ENCODE data around the gene SKA3. TPM values are rescaled to one million over a fixed set of nuclear protein-coding genes. Genes with fewer than 3 reads are reported as not detected.

The SKA3 gene
- polyA plus RNA-seq, 1 experiment = 7.3 TPM

DNA sequence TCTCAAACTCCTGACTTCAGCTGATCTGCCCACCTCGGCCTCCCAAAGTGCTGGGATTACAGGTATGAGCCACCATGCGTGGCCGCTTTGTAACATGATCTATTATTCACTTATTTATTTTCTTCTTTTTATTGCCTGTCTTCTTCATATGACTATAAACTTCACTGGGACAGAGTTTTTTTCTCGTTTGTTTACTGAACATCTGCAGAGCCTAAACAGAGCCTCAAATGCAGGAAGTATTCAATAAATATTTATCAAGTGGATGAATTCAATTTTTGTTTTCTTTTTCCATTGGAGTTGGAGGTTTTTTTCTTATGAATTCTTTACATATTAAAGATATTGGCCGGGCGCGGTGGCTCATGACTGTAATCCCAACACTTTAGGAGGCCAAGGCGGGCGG is 54.7 kb downstream of the SKA3 start:
- CTCF ChIA-PET = no interaction called here
- POLR2A ChIA-PET = no interaction called here
- no peak for DNase-seq (ENCODE audit: low read depth, low spot score)
- Histone ChIP-seq H3K27ac (ENCODE audit: low read depth, low read length) (no peak overlapping the region), H3K9me3 (ENCODE audit: control insufficient read depth, insufficient read depth, low read length) (no peaks in the 10 kb centered on the region), H3K4me3 (ENCODE audit: low read depth, low read length) (no peak overlapping the region), H3K27me3 (ENCODE audit: control insufficient read depth, insufficient read depth, low read length) (peaks cover 2% of the 10 kb centered on the region)
- TF ChIP-seq, protein P1, sequence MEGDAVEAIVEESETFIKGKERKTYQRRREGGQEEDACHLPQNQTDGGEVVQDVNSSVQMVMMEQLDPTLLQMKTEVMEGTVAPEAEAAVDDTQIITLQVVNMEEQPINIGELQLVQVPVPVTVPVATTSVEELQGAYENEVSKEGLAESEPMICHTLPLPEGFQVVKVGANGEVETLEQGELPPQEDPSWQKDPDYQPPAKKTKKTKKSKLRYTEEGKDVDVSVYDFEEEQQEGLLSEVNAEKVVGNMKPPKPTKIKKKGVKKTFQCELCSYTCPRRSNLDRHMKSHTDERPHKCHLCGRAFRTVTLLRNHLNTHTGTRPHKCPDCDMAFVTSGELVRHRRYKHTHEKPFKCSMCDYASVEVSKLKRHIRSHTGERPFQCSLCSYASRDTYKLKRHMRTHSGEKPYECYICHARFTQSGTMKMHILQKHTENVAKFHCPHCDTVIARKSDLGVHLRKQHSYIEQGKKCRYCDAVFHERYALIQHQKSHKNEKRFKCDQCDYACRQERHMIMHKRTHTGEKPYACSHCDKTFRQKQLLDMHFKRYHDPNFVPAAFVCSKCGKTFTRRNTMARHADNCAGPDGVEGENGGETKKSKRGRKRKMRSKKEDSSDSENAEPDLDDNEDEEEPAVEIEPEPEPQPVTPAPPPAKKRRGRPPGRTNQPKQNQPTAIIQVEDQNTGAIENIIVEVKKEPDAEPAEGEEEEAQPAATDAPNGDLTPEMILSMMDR (IDR thresholded peaks at IDR 0.05; ENCODE audit: low read depth, low read length) = no peak

DNA sequence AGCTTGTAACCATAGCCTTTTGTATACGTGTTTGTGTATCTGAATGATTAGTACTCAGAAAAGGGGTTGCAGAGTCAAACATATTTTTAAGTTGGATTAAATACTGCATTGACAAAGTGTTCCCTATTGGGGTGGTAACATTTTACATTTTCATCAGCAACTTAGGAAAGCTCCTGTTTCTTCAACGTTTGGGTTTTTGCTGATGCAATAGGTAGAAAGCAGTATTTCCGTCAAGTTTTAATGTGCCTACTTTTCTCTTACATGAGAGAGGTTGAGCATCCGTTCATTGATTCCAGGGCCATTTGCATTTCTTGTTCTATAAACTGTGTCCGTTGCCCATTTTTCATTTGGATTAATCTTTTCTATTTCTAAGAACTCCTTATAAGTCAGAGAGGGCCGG is 56.2 kb downstream of the SKA3 start:
- CTCF ChIA-PET = interaction anchor here (1.5 kb wide), 1 partner anchor 357 kb away, joined by 4 read pairs; no protein-coding TSS in a partner anchor
- Histone ChIP-seq H3K4me3 (ENCODE audit: low read depth, low read length) (no peak overlapping the region), H3K27me3 (ENCODE audit: control insufficient read depth, insufficient read depth, low read length) (peaks cover 2% of the 10 kb centered on the region), H3K9me3 (ENCODE audit: control insufficient read depth, insufficient read depth, low read length) (no peaks in the 10 kb centered on the region), H3K27ac (ENCODE audit: low read depth, low read length) (no peak overlapping the region)
- POLR2A ChIA-PET = no interaction called here
- no peak for DNase-seq (ENCODE audit: low read depth, low spot score)
- TF ChIP-seq, protein P1 (IDR thresholded peaks at IDR 0.05; ENCODE audit: low read depth, low read length) = no peak

DNA sequence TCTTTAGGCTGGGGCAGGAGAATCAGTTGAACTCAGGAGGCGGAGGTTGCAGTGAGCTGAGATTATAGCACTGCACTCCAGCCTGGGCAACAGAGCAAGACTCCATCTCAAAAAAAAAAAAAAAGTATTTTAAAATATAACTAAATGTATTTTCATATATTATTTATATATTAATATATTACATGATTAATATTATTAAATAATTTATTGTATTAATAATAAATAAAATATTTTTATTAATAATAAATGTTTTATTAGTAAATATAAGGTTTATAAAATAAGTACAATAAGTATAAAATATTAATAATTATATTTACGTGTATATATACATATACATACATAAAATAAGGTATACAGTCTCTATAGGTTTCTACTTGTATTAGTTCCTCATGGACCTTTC is 56.8 kb downstream of the SKA3 start:
- Histone ChIP-seq H3K9me3 (ENCODE audit: control insufficient read depth, insufficient read depth, low read length) (no peaks in the 10 kb centered on the region), H3K27me3 (ENCODE audit: control insufficient read depth, insufficient read depth, low read length) (peaks cover 2% of the 10 kb centered on the region), H3K27ac (ENCODE audit: low read depth, low read length) (no peak overlapping the region), H3K4me3 (ENCODE audit: low read depth, low read length) (no peak overlapping the region)
- ChIA-PET POLR2A (no interaction called here), CTCF (interaction anchor here (1.5 kb wide), 1 partner anchor 358 kb away, joined by 4 read pairs; no protein-coding TSS in a partner anchor)
- no peak for DNase-seq (ENCODE audit: low read depth, low spot score)
- TF ChIP-seq, protein P1 (IDR thresholded peaks at IDR 0.05; ENCODE audit: low read depth, low read length) = no peak

DNA sequence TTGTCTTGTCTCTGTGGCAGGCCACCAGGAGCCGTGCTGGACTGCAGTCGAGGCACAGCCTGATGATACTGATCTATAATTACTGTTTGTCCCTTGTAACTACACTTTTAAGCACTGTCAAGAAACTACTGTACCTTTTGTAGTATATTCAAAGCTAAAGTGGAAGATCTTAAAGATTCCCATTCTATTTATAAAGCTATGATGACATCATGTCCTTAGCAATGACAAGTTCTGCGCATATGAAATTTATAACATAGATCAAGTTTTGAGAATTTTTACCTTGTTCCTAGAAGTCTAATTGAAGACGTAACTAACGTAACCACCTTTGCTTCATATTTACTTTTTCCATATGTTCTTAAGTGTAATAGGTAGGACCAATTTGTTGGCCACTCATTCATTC is 58.2 kb downstream of the SKA3 start:
- H3K27ac ChIP-seq (ENCODE audit: low read depth, low read length) = no peak overlapping the region
- peaks cover 2% of the 10 kb centered on the region for H3K27me3 ChIP-seq (ENCODE audit: control insufficient read depth, insufficient read depth, low read length)
- no peaks in the 10 kb centered on the region for H3K9me3 ChIP-seq (ENCODE audit: control insufficient read depth, insufficient read depth, low read length)
- ChIA-PET POLR2A (no interaction called here), CTCF (no interaction called here)
- DNase-seq (ENCODE audit: low read depth, low spot score) = no peak
- no peak overlapping the region for H3K4me3 ChIP-seq (ENCODE audit: low read depth, low read length)
- TF ChIP-seq, protein P1 (IDR thresholded peaks at IDR 0.05; ENCODE audit: low read depth, low read length) = no peak

DNA sequence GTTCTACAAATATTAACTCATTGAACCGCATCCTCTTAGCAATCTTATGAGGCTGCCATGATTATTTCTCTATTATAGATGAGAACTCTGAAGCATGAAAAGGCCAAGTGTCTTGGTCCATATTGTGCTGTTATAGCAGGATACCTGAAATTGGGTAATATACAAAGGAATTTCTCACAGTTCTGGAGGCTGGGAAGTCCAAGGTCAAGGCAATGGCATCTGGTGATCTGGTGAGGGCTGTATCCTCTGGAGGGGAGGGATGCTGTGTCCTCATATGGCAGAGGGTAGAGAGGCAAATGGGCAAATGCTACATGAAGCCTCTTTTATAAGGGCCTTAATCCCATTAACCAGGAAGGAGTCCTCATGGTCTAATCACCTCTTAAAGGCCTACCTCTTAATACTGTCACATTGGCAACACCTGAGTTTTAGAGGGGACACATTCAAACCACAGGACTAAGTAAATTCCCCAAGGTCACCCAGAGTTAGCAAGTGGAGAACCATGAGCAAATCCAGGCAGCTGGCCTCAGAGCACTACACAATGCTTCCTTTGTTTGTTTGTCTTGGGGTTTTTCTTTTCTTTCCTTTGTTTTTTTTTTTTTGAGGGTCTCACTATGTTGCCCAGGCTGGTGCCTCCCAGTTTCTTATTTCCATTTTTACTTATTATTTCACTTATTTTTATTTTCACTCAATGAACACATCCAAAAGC is 59.1 kb downstream of the SKA3 start:
- no peak overlapping the region for H3K4me3 ChIP-seq (ENCODE audit: low read depth, low read length)
- CTCF ChIA-PET = interaction anchor here (0.6 kb wide), 1 partner anchor 363 kb away, joined by 3 read pairs; no protein-coding TSS in a partner anchor

More for the DNA sequence above, 59.1 kb downstream of the SKA3 start:
- Histone ChIP-seq H3K27me3 (ENCODE audit: control insufficient read depth, insufficient read depth, low read length) (peaks cover 2% of the 10 kb centered on the region), H3K9me3 (ENCODE audit: control insufficient read depth, insufficient read depth, low read length) (no peaks in the 10 kb centered on the region), H3K27ac (ENCODE audit: low read depth, low read length) (no peak overlapping the region)
- DNase-seq (ENCODE audit: low read depth, low spot score) = no peak
- POLR2A ChIA-PET = no interaction called here
- TF ChIP-seq, protein P1 (IDR thresholded peaks at IDR 0.05; ENCODE audit: low read depth, low read length) = no peak
